ENCODE measurements around the gene APOM.

APOM gene

GRCh38 chr6:31689249-31690110 lies 33.8 kb downstream of the APOM start:
- no peaks in the 10 kb centered on the region for H3K9me3 ChIP-seq
- no peaks in the 10 kb centered on the region for H3K4me1 ChIP-seq
- no peaks in the 10 kb centered on the region for H3K27me3 ChIP-seq
- no peak overlapping the region for H3K27ac ChIP-seq
- TF ChIP-seq, protein P1, sequence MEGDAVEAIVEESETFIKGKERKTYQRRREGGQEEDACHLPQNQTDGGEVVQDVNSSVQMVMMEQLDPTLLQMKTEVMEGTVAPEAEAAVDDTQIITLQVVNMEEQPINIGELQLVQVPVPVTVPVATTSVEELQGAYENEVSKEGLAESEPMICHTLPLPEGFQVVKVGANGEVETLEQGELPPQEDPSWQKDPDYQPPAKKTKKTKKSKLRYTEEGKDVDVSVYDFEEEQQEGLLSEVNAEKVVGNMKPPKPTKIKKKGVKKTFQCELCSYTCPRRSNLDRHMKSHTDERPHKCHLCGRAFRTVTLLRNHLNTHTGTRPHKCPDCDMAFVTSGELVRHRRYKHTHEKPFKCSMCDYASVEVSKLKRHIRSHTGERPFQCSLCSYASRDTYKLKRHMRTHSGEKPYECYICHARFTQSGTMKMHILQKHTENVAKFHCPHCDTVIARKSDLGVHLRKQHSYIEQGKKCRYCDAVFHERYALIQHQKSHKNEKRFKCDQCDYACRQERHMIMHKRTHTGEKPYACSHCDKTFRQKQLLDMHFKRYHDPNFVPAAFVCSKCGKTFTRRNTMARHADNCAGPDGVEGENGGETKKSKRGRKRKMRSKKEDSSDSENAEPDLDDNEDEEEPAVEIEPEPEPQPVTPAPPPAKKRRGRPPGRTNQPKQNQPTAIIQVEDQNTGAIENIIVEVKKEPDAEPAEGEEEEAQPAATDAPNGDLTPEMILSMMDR (IDR thresholded peaks at IDR 0.05) = no peak
- intact Hi-C loops (cut with DNase I; ENCODE audit: low total_unique reads) = no loop called here
- no peak overlapping the region for H3K4me3 ChIP-seq
- H3K36me3 ChIP-seq = peaks cover 53 to 97% (median 79%) of the 10 kb centered on the region in 3 donors
- no peak for DNase-seq

GRCh38 chr6:31690231-31691077 lies 34.8 kb downstream of the APOM start:
- Histone ChIP-seq H3K4me3 (no peak overlapping the region), H3K27me3 (no peaks in the 10 kb centered on the region), H3K9me3 (no peaks in the 10 kb centered on the region), H3K36me3 (peaks cover 62 to 100% (median 89%) of the 10 kb centered on the region in 3 donors), H3K27ac (no peak overlapping the region), H3K4me1 (no peaks in the 10 kb centered on the region)
- TF ChIP-seq, protein P1 (IDR thresholded peaks at IDR 0.05) = no peak
- intact Hi-C loops (cut with DNase I; ENCODE audit: low total_unique reads) = no loop called here
- no peak for DNase-seq

GRCh38 chr6:31691078-31691463 lies 35.4 kb downstream of the APOM start:
- Histone ChIP-seq H3K27ac (no peak overlapping the region), H3K9me3 (no peaks in the 10 kb centered on the region), H3K4me3 (no peak overlapping the region), H3K4me1 (no peaks in the 10 kb centered on the region), H3K27me3 (no peaks in the 10 kb centered on the region), H3K36me3 (peaks cover 68 to 100% (median 92%) of the 10 kb centered on the region in 3 donors)
- intact Hi-C loops (cut with DNase I; ENCODE audit: low total_unique reads) = no loop called here
- TF ChIP-seq, protein P1 (IDR thresholded peaks at IDR 0.05) = no peak
- DNase-seq = no peak

GRCh38 chr6:31691564-31692108 lies 35.9 kb downstream of the APOM start:
- intact Hi-C loops (cut with DNase I; ENCODE audit: low total_unique reads) = no loop called here
- Histone ChIP-seq H3K4me1 (no peaks in the 10 kb centered on the region), H3K4me3 (no peak overlapping the region), H3K9me3 (no peaks in the 10 kb centered on the region), H3K27ac (no peak overlapping the region), H3K36me3 (peaks cover 71 to 100% (median 98%) of the 10 kb centered on the region in 3 donors), H3K27me3 (no peaks in the 10 kb centered on the region)
- TF ChIP-seq, protein P1 (IDR thresholded peaks at IDR 0.05) = no peak
- no peak for DNase-seq

- Histone ChIP-seq H3K36me3 (peaks cover 69 to 100% (median 95%) of the 10 kb centered on the region in 3 donors), H3K9me3 (no peaks in the 10 kb centered on the region), H3K27ac (no peak overlapping the region), H3K27me3 (no peaks in the 10 kb centered on the region), H3K4me1 (no peaks in the 10 kb centered on the region), H3K4me3 (no peak overlapping the region)
- DNase-seq = no peak
- intact Hi-C loops (cut with DNase I; ENCODE audit: low total_unique reads) = no loop called here
- TF ChIP-seq, protein P1 (IDR thresholded peaks at IDR 0.05) = no peak
These were observed 36.7 kb downstream of the APOM start for GRCh38 chr6:31692353-31692752.

Data from tibial artery (tissue), 4 donors.